T-helper 1 cell treated with Interleukin-12 subunit alpha and Interleukin-12 subunit beta and Interleukin-4 antibody, amounts not matched to agents 30 ng/mL and 1 ng/mL, for 36 hours (primary cell): ENCODE measurements around the gene TMEM170B. TPM values are rescaled to one million over a fixed set of nuclear protein-coding genes. Genes with fewer than 3 reads are reported as not detected.

Experiments used
- intact Hi-C: fragments of 100-400 bp; cut with micrococcal nuclease; formaldehyde crosslinking; loops from one replicate; pipeline ENCODE4 v1.15.1; 2024
- total RNA-seq: library from RNA; stranded (reverse); gene quantifications from 2 replicates; pipeline ENCODE4 v1.2.3, GENCODE V29; 2022

The TMEM170B gene, protein sequence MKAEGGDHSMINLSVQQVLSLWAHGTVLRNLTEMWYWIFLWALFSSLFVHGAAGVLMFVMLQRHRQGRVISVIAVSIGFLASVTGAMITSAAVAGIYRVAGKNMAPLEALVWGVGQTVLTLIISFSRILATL
- 0.32 and 0.37 TPM in 2 replicates for total RNA-seq

- intact Hi-C loops, result loop anchor here (1.0 to 5.0 kb wide), 13 partner anchors 37 to 1135 kb away; partner anchors contain the start of genes C6orf52, MAK, NEDD9 and PAK1IP1
These were observed at the start of gene TMEM170B for GRCh38 chr6:11537229-11538051. Gene TMEM170B, plus strand, starts transcription at chr6:11537749. Its CDS starts 529 bp downstream, at chr6:11538278.

DNA sequence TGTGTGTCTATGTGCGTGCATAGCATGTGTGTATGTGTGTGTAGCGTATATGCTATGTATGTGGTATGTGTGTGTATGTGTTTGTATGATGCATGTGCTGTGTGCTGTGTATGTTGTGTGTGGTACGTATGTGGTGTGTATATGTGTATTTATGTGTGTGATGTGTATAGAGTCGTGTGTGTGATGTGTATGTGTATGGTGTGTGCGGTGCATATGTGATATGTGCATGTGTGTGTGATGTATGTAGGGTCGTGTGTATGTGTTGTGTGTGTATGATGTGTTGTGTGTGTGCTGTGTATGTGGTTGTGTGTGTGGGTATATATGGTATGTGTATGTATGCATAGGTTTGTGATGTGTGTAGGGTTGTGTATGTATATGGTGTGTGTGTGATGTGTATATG lies 46.6 kb upstream of the TMEM170B start:
- intact Hi-C loops, result no loop called here

- intact Hi-C loops, result no loop called here
These were observed 45.7 kb upstream of the TMEM170B start for GRCh38 chr6:11491596-11492463.

GRCh38 chr6:11492464-11493290 lies 44.9 kb upstream of the TMEM170B start:
- intact Hi-C loops, result no loop called here

DNA sequence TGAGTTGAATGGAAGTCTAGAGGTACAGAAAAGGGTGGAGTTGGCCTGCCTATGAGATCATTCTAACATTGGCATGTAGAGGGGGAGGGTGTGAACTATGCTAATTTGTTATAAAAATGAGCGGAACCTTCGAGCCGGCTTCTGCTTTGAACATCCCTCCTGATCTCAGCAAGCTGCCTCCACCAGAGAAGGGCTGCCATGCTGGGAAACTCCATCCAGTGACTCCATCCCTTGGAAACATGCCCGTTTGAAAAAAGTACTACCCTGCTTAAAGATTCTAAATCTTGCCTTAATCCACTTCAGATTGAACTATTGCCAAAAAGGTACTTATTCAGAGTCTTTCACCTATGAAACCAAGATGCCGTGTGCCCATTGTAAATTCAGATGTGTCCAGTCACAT lies 43.6 kb upstream of the TMEM170B start:
- intact Hi-C loops, result no loop called here

GRCh38 chr6:11494786-11495564 lies 42.6 kb upstream of the TMEM170B start:
- intact Hi-C loops, result no loop called here

GRCh38 chr6:11495565-11496145 lies 41.9 kb upstream of the TMEM170B start:
- intact Hi-C loops, result loop anchor here (1.0 to 2.0 kb wide), 12 partner anchors 80 to 541 kb away; partner anchors contain the start of genes NEDD9 and SMIM13

DNA sequence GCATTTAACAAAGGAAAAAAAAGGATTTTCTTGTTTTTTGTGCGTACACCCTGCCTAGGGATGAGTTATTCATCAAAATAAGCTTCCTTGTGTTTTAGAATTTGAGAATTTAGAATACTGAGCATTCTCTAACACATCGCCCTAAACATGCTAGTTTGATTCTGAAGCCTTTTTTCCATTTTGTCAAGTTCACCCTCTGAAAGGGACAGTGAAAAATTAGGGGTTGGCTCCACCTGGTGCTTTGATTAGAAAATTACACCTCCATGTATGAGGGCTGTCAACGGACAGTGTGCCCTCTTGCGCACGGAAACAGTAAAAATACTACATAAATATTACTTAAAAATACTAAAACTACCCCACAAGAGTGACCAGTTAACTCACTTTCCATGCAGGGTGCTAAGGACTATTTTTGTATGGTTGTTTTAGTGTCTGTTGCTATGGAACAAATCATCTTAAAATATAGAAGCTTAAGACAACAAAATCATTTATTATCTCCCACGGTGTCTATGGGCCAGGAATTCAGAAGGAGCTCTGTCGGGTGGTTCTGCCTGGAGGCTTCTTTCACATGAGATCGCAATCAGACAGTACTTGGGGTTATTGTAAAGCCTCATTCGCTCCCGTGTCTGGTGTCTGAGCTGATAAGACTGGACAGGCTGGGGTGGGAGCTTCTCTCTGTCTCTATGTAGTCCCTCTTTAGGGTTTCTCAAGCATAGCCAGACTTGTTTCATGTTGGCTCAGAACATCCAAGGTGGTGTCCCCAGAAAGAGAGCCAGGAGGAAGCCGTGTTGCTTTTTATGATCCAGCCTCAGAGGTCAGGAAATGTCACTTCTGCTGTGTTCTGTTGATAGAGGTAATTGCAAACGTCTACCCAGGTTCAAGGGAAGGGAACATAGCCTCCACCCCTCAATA lies 41.1 kb upstream of the TMEM170B start:
- intact Hi-C loops, result loop anchor here (1.0 to 2.0 kb wide), 12 partner anchors 79 to 542 kb away; partner anchors contain the start of genes NEDD9 and SMIM13

- intact Hi-C loops, result loop anchor here (2.0 kb wide), 1 partner anchor 298 kb away; no protein-coding TSS in a partner anchor
These were observed 40.4 kb upstream of the TMEM170B start for GRCh38 chr6:11497107-11497506.

DNA sequence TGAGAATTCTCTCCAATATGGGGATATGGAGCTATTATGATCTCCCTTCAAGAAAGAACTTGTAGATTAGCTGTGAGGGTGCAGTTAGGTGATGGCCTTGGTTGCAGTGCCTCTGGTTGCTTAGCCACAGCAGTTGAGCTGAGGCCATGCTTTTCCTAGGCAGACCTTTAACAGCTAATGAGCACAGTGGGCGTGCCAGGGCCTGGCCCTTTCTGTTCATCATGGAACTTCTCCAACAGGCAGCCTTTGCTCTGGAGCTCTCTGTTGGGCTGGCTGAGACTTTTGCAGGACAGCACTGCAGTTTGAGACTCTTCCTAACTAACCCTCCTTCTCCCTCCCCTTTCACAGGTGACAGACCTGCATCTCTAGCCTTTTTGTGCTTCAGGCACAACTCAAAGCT lies 39.7 kb upstream of the TMEM170B start:
- intact Hi-C loops, result loop anchor here (2.0 kb wide), 1 partner anchor 299 kb away; no protein-coding TSS in a partner anchor

GRCh38 chr6:11500008-11500407 lies 37.5 kb upstream of the TMEM170B start:
- intact Hi-C loops, result no loop called here

DNA sequence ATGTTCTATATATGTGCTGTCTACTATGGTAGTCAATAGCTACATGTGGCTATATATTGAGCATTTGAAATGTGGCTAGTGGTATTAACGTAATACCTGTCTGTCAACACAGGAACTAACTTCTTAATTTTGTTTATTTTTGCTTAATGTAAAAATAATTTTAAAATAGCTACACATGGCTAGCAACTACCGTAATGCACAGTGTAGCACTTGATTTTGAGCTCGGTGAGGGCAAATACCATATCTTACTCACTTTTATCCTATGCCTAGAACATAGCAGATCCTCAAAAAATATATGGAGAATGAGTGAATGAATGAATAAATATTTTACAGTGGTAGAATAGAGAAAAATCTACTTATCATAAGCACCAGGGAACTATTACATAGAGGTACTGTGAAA lies 28.1 kb upstream of the TMEM170B start:
- intact Hi-C loops, result no loop called here

- intact Hi-C loops, result no loop called here
These were observed 22.9 kb upstream of the TMEM170B start for GRCh38 chr6:11514672-11515071.

DNA sequence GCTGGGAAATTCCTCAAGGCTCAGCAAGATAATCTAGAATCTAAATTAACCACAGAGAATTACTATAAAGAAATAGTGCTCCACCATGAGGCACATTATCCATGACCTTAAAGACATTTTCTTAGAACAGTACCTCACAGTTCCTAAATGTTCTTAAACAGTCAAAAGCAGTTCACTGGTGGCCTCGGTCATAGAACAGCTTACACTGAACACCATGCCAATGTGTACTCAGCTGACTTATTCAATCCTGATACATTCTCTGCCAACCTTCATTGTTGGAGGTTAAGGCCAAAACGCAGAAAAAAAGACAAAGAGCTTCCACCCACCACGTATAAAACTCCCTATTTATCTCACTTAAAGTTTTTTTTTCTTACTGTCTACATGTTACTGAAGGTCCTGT lies 21.8 kb upstream of the TMEM170B start:
- intact Hi-C loops, result no loop called here

GRCh38 chr6:11522812-11523605 lies 14.5 kb upstream of the TMEM170B start:
- intact Hi-C loops, result no loop called here

GRCh38 chr6:11525468-11526155 lies 11.9 kb upstream of the TMEM170B start:
- intact Hi-C loops, result no loop called here

GRCh38 chr6:11526156-11526505 lies 11.4 kb upstream of the TMEM170B start:
- intact Hi-C loops, result no loop called here
